K562 (cell line): ENCODE data around the gene STOX2. TPM values are rescaled to one million over a fixed set of nuclear protein-coding genes. Genes with fewer than 3 reads are reported as not detected.

ENCODE experiments used
- ATAC-seq: fragments of 200-7000 bp; cut with Tn5 transposase; 3 replicates; pipeline ENCODE4 v1.9.1; 2020; ENCODE audit warnings: moderate library complexity
- BruUV-seq: library from RNA; stranded (reverse); fragments of 400-500 nt; replicated peaks from 2 replicates; lab custom pipeline; 2021; lab: Mats Ljungman, UMichigan
- CTCF ChIA-PET: fragments of 300-600 bp; formaldehyde crosslinking; extraction: SDS; loops from one replicate; lab custom pipeline; 2021; ENCODE audit warnings: low intra/inter-chr PET ratio; lab: Yijun Ruan, JAX
- POLR2A ChIA-PET: fragments of 300-600, 350-650 bp; sonication (Branson Sonifier 250); formaldehyde crosslinking; extraction: SDS; loops from one replicate; lab custom pipeline; 2021; ENCODE audit warnings: antibody characterized with exemption, inconsistent platforms; lab: Yijun Ruan, JAX
- DNase-seq, 4 experiments: peaks; one replicate each; pipeline versions ENCODE4 v3.0.0 to v3.0.0-alpha.2; 2011 to 2018; ENCODE audit warnings: low spot score in 3 of 4, mixed read lengths in 3 of 4; ENCODE audit errors: extremely low read depth in 1 of 4
- FAIRE-seq: peaks from 2 replicates; lab custom pipeline; 2011; peaks lifted over from hg19 to GRCh38; lab: Jason Lieb, UNC
- H2AFZ ChIP-seq: 2 replicates; pipeline ENCODE4 v1.6.0; 2011; ENCODE audit warnings: low read depth, low read length, control low read depth, inconsistent platforms
- H3K27ac ChIP-seq: fragments of 200-600 bp; 3 replicates; pipeline ENCODE4 v1.8.0; 2011; ENCODE audit warnings: low read depth, mild to moderate bottlenecking, control low read depth, inconsistent platforms, low read length, moderate library complexity, mixed read lengths; ENCODE audit errors: extremely low read depth
- H3K27me3 ChIP-seq, 2 experiments: fragments of 300-600 bp in 1 of 2; 2 replicates in 1 of 2; 3 replicates in 1 of 2; pipeline versions ENCODE4 v1.6.0 to v1.8.0; 2011; ENCODE audit warnings: inconsistent platforms in 2 of 2, low read length in 2 of 2, mild to moderate bottlenecking in 1 of 2, mixed read lengths in 1 of 2, moderate library complexity in 1 of 2; ENCODE audit not compliant: control insufficient read depth in 2 of 2, insufficient read depth in 2 of 2
- H3K36me3 ChIP-seq: fragments of 300-600 bp; 3 replicates; pipeline ENCODE4 v1.8.0; 2011; ENCODE audit warnings: mild to moderate bottlenecking, low read length, inconsistent platforms; ENCODE audit not compliant: control insufficient read depth, insufficient read depth
- H3K4me1 ChIP-seq, 2 experiments: fragments of 200-600 bp in 1 of 2; replicated peaks in 1 of 2; 2 replicates in 1 of 2; 3 replicates in 1 of 2; pipeline versions ENCODE4 v1.5.1 to v1.8.0; 2011; ENCODE audit warnings: inconsistent platforms in 2 of 2, low read length in 2 of 2, mild to moderate bottlenecking in 1 of 2, mixed read lengths in 1 of 2, moderate library complexity in 1 of 2; ENCODE audit not compliant: control insufficient read depth in 2 of 2, insufficient read depth in 2 of 2
- H3K4me2 ChIP-seq: 2 replicates; pipeline ENCODE4 v1.6.1; 2011; ENCODE audit warnings: low read length, control low read depth, inconsistent platforms, mixed read lengths; ENCODE audit not compliant: insufficient read depth
- H3K4me3 ChIP-seq: fragments of 200-600 bp; sonication (generic), shearing (Covaris generic); 2 replicates; pipeline ENCODE4 v1.5.1; 2016; ENCODE audit warnings: control low read depth, inconsistent platforms
- H3K79me2 ChIP-seq: fragments of 200-600 bp; 3 replicates; pipeline ENCODE4 v1.8.0; 2011; ENCODE audit warnings: low read length, inconsistent platforms; ENCODE audit not compliant: control insufficient read depth, insufficient read depth
- H3K9ac ChIP-seq, 2 experiments: 2 replicates each; pipeline versions ENCODE4 v1.6.0 to v1.6.1; 2011; ENCODE audit warnings: low read depth in 2 of 2, low read length in 2 of 2, control low read depth in 1 of 2, inconsistent platforms in 1 of 2, mild to moderate bottlenecking in 1 of 2, mixed read lengths in 1 of 2; ENCODE audit not compliant: insufficient read depth in 1 of 2
- H3K9me1 ChIP-seq: one replicate; pipeline ENCODE4 v1.6.0; 2011; ENCODE audit warnings: inconsistent platforms, mild to moderate bottlenecking, low read length, moderate library complexity; ENCODE audit not compliant: control insufficient read depth, insufficient read depth
- H3K9me3 ChIP-seq: replicated peaks from 2 replicates; pipeline ENCODE4 v1.5.1; 2011; ENCODE audit warnings: low read depth, low read length, inconsistent platforms; ENCODE audit not compliant: control insufficient read depth, insufficient read depth
- H4K20me1 ChIP-seq: replicated peaks from 2 replicates; pipeline ENCODE4 v1.6.1; 2011; ENCODE audit warnings: low read length, inconsistent platforms, mixed read lengths; ENCODE audit not compliant: control insufficient read depth, insufficient read depth
- HOXB6 ChIP-seq: fragments of 250-450 bp; sonication (Bioruptor Pico); IDR thresholded peaks from 2 replicates; pipeline ENCODE4 v1.5.1; 2022; ENCODE audit warnings: mild to moderate bottlenecking, borderline replicate concordance
- L3MBTL2 ChIP-seq: fragments of 450-650 bp; IDR thresholded peaks from 2 replicates; pipeline ENCODE4 v1.6.1; 2016; ENCODE audit warnings: mild to moderate bottlenecking, moderate library complexity
- MAFK ChIP-seq: IDR thresholded peaks from 2 replicates; pipeline ENCODE4 v1.6.1; 2011; ENCODE audit warnings: low read length, improper control_type of control experiment
- MTF1 ChIP-seq: fragments of 250-450 bp; sonication (Bioruptor Pico); IDR thresholded peaks from 2 replicates; pipeline ENCODE4 v1.9.0; 2021; ENCODE audit warnings: moderate library complexity, mild to moderate bottlenecking, inconsistent platforms, borderline replicate concordance
- NBN ChIP-seq: fragments of 450-650 bp; IDR thresholded peaks from 2 replicates; pipeline ENCODE4 v1.6.1; 2016; ENCODE audit warnings: low read depth, mild to moderate bottlenecking
- WGBS: fragments of 100-300 bp; shearing (Covaris generic); methylation state at CpG from one replicate; pipeline ENCODE4 v1.1.6; 2016; ENCODE audit warnings: low coverage, mixed read lengths; ENCODE audit not compliant: insufficient coverage; ENCODE audit errors: missing lambda C conversion rate; 5-methylcytosine and 5-hydroxymethylcytosine counted together
- in situ Hi-C: fragments of 300-500 bp; cut with MboI; formaldehyde crosslinking; loops from 4 replicates; pipeline ENCODE4 v1.15.0; 2018; ENCODE audit warnings: inconsistent platforms, mixed read lengths
- intact Hi-C: fragments of 100-400 bp; cut with micrococcal nuclease; formaldehyde crosslinking; loops from 2 replicates; pipeline ENCODE4 v1.14.2; 2022
- polyA plus RNA-seq, 8 experiments: library from polyadenylated mRNA; depleted of rRNA in 4 of 8; stranded (reverse) in 5 of 8; unstranded in 3 of 8; fragments of >200 nt; fragmentation: Nextera tagmentation in 2 of 8; fragmentation: Illumina TruSeq in 1 of 8; extraction: Ambion mirVana in 2 of 8; extraction: Trizol in 1 of 8; gene quantifications; 2 replicates each; pipeline versions ENCODE4 v1.2.1 to v1.2.3, GENCODE V29; 2011 to 2014; ENCODE audit warnings: inconsistent platforms in 1 of 8, missing spikeins in 1 of 8
- total RNA-seq, 7 experiments: library from RNA; depleted of rRNA in 6 of 7; stranded (reverse); fragments of >200 nt in 6 of 7; fragmentation: Illumina TruSeq in 2 of 7; extraction: Trizol in 2 of 7; gene quantifications; 2 replicates each; pipeline versions ENCODE4 v1.2.1 to v1.2.3, GENCODE V29; 2011 to 2021; ENCODE audit warnings: low replicate concordance in 1 of 7
- TF ChIP-seq, protein P1 (sequence below): fragments of 450-650 bp; IDR thresholded peaks from 2 replicates; pipeline ENCODE4 v1.6.1; 2016; ENCODE audit warnings: mild to moderate bottlenecking, moderate library complexity

The STOX2 gene
- total and polyA plus RNA-seq, 9 of the 15 experiments (the other 6 are each of a cell fraction or from before 2014, with no cell fraction given): not detected

DNA sequence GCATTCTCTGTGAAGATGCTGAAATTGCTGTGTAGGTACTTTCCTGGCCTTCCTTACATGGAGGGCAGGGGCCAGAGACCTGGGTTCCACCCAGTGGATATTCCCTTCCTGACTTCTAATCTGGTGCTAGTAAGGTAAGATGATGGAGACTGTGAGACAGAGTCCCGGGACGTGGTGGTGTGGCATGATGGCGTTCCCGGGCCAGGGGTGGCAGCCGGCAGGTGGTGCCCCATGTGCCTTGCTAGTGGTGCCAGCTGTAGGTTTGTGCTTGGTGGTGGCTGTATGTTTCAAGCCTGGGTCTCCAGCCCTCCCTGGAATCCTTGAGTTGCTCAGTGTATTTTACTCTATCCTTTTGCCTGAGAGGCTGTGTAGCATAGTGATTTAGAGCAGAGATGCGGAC lies 10.9 kb downstream of the STOX2 start:
- TF ChIP-seq HOXB6 (CRISPR knock-in tag): no peak
- TF ChIP-seq, protein P1, sequence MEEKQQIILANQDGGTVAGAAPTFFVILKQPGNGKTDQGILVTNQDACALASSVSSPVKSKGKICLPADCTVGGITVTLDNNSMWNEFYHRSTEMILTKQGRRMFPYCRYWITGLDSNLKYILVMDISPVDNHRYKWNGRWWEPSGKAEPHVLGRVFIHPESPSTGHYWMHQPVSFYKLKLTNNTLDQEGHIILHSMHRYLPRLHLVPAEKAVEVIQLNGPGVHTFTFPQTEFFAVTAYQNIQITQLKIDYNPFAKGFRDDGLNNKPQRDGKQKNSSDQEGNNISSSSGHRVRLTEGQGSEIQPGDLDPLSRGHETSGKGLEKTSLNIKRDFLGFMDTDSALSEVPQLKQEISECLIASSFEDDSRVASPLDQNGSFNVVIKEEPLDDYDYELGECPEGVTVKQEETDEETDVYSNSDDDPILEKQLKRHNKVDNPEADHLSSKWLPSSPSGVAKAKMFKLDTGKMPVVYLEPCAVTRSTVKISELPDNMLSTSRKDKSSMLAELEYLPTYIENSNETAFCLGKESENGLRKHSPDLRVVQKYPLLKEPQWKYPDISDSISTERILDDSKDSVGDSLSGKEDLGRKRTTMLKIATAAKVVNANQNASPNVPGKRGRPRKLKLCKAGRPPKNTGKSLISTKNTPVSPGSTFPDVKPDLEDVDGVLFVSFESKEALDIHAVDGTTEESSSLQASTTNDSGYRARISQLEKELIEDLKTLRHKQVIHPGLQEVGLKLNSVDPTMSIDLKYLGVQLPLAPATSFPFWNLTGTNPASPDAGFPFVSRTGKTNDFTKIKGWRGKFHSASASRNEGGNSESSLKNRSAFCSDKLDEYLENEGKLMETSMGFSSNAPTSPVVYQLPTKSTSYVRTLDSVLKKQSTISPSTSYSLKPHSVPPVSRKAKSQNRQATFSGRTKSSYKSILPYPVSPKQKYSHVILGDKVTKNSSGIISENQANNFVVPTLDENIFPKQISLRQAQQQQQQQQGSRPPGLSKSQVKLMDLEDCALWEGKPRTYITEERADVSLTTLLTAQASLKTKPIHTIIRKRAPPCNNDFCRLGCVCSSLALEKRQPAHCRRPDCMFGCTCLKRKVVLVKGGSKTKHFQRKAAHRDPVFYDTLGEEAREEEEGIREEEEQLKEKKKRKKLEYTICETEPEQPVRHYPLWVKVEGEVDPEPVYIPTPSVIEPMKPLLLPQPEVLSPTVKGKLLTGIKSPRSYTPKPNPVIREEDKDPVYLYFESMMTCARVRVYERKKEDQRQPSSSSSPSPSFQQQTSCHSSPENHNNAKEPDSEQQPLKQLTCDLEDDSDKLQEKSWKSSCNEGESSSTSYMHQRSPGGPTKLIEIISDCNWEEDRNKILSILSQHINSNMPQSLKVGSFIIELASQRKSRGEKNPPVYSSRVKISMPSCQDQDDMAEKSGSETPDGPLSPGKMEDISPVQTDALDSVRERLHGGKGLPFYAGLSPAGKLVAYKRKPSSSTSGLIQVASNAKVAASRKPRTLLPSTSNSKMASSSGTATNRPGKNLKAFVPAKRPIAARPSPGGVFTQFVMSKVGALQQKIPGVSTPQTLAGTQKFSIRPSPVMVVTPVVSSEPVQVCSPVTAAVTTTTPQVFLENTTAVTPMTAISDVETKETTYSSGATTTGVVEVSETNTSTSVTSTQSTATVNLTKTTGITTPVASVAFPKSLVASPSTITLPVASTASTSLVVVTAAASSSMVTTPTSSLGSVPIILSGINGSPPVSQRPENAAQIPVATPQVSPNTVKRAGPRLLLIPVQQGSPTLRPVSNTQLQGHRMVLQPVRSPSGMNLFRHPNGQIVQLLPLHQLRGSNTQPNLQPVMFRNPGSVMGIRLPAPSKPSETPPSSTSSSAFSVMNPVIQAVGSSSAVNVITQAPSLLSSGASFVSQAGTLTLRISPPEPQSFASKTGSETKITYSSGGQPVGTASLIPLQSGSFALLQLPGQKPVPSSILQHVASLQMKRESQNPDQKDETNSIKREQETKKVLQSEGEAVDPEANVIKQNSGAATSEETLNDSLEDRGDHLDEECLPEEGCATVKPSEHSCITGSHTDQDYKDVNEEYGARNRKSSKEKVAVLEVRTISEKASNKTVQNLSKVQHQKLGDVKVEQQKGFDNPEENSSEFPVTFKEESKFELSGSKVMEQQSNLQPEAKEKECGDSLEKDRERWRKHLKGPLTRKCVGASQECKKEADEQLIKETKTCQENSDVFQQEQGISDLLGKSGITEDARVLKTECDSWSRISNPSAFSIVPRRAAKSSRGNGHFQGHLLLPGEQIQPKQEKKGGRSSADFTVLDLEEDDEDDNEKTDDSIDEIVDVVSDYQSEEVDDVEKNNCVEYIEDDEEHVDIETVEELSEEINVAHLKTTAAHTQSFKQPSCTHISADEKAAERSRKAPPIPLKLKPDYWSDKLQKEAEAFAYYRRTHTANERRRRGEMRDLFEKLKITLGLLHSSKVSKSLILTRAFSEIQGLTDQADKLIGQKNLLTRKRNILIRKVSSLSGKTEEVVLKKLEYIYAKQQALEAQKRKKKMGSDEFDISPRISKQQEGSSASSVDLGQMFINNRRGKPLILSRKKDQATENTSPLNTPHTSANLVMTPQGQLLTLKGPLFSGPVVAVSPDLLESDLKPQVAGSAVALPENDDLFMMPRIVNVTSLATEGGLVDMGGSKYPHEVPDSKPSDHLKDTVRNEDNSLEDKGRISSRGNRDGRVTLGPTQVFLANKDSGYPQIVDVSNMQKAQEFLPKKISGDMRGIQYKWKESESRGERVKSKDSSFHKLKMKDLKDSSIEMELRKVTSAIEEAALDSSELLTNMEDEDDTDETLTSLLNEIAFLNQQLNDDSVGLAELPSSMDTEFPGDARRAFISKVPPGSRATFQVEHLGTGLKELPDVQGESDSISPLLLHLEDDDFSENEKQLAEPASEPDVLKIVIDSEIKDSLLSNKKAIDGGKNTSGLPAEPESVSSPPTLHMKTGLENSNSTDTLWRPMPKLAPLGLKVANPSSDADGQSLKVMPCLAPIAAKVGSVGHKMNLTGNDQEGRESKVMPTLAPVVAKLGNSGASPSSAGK: no peak
- no peak for TF ChIP-seq L3MBTL2
- no peak for TF ChIP-seq MTF1 (CRISPR knock-in tag)
- no peak for TF ChIP-seq MAFK
- no peak for TF ChIP-seq NBN
- no peak overlapping the region for H3K4me2 ChIP-seq
- no peaks in the 10 kb centered on the region for H3K9me3 ChIP-seq
- no peak for DNase-seq
- ChIA-PET CTCF (no interaction called here), POLR2A (no interaction called here)
- FAIRE-seq: no peak
- no peak for ATAC-seq
- no peak overlapping the region for H3K4me3 ChIP-seq
- no TSS peak for BruUV-seq
- no peak overlapping the region for H3K27ac ChIP-seq
- H3K79me2 ChIP-seq: no peaks in the 10 kb centered on the region
- H3K4me1 ChIP-seq: no peaks in the 10 kb centered on the region
- no peaks in the 10 kb centered on the region for H3K9me1 ChIP-seq
- H4K20me1 ChIP-seq: no peaks in the 10 kb centered on the region
- no peaks in the 10 kb centered on the region for H3K36me3 ChIP-seq
- intact Hi-C loops (no loop called here), in situ Hi-C loops (no loop called here)
- 0% methylated on average over 6 of the region's 6 CpGs for WGBS
- no peak overlapping the region for H3K9ac ChIP-seq
- peaks cover 33 to 53% of the 10 kb centered on the region in 2 experiments for H3K27me3 ChIP-seq
- H2AFZ ChIP-seq: no peak overlapping the region
